ENCODE results near the gene HYAL2.
"Not testable (repeated sequence)": the region's sequence is repeated elsewhere in the genome, so short reads cannot be mapped to it uniquely, and the experiment has no call there.

HYAL2 gene

GRCh38 chr3:50289130-50289529 lies 33.4 kb downstream of the HYAL2 start:
- DNase-seq (ENCODE audit: low spot score): no peak

GRCh38 chr3:50288387-50289007 lies 34.0 kb downstream of the HYAL2 start:
- DNase-seq (ENCODE audit: low spot score): no peak

GRCh38 chr3:50287262-50287661 lies 35.3 kb downstream of the HYAL2 start:
- DNase-seq (ENCODE audit: low spot score): no peak

GRCh38 chr3:50286322-50287227 lies 36.0 kb downstream of the HYAL2 start:
- DNase-seq (ENCODE audit: low spot score): no peak

GRCh38 chr3:50284121-50284520 lies 38.4 kb downstream of the HYAL2 start:
- not testable (repeated sequence) for DNase-seq (ENCODE audit: low spot score)

GRCh38 chr3:50279255-50280016 lies 43.1 kb downstream of the HYAL2 start:
- no peak for DNase-seq (ENCODE audit: low spot score)

- no peak for DNase-seq (ENCODE audit: low spot score)
Measured at GRCh38 chr3:50278880-50279224, 43.7 kb downstream of the HYAL2 start, which contains the start of gene LSMEM2. Gene LSMEM2, plus strand, starts transcription at chr3:50279087. Its CDS starts 27 bp downstream, at chr3:50279114.

- DNase-seq (ENCODE audit: low spot score): no peak
Measured at GRCh38 chr3:50278123-50278879, 44.2 kb downstream of the HYAL2 start.

GRCh38 chr3:50276762-50277101 lies 45.8 kb downstream of the HYAL2 start:
- DNase-seq (ENCODE audit: low spot score): no peak

GRCh38 chr3:50275996-50276761 lies 46.4 kb downstream of the HYAL2 start:
- DNase-seq (ENCODE audit: low spot score): no peak

- no peak for DNase-seq (ENCODE audit: low spot score)
Measured at GRCh38 chr3:50275141-50275995, 47.2 kb downstream of the HYAL2 start.

- DNase-seq (ENCODE audit: low spot score): peak; percentile 79
Measured at GRCh38 chr3:50274371-50275104, 48.0 kb downstream of the HYAL2 start.

GRCh38 chr3:50273689-50274065 lies 48.9 kb downstream of the HYAL2 start:
- no peak for DNase-seq (ENCODE audit: low spot score)

GRCh38 chr3:50272911-50273688 lies 49.4 kb downstream of the HYAL2 start:
- peak; percentile 86 for DNase-seq (ENCODE audit: low spot score)

- DNase-seq (ENCODE audit: low spot score): not testable (repeated sequence)
Measured at GRCh38 chr3:50272538-50272910, 50.0 kb downstream of the HYAL2 start.

- DNase-seq (ENCODE audit: low spot score): no peak
Measured at GRCh38 chr3:50271314-50271936, 51.1 kb downstream of the HYAL2 start.

GRCh38 chr3:50270422-50271224 lies 51.9 kb downstream of the HYAL2 start:
- DNase-seq (ENCODE audit: low spot score): no peak
